Uterus (tissue), 4 donors: ENCODE data around the gene NELL1. TPM values are rescaled to one million over a fixed set of nuclear protein-coding genes. Genes with fewer than 3 reads are reported as not detected.

Experiments used
- DNase-seq, 2 donors: peaks; one replicate each; pipeline ENCODE4 v3.0.0-alpha.2; 2019 to 2020
- H3K27ac ChIP-seq, 2 donors: fragments of 200-600 bp; sonication (generic); 1 replicate in 1 of 2; 2 replicates in 1 of 2; pipeline ENCODE4 v1.5.1; 2016 to 2018
- H3K27me3 ChIP-seq, 2 donors: fragments of 200-600 bp; sonication (generic); one replicate each; pipeline ENCODE4 v1.5.1; 2018 to 2019; ENCODE audit warnings: control low read depth in 1 of 2
- H3K36me3 ChIP-seq, 2 donors: fragments of 200-600 bp; sonication (generic); one replicate each; pipeline ENCODE4 v1.5.1; 2019; ENCODE audit warnings: control low read depth in 1 of 2
- H3K4me1 ChIP-seq, 2 donors: fragments of 200-600 bp; sonication (generic); one replicate each; pipeline ENCODE4 v1.5.1; 2018 to 2019; ENCODE audit warnings: control low read depth in 1 of 2
- H3K4me3 ChIP-seq, 2 donors: fragments of 200-600 bp; sonication (generic); 1 replicate in 1 of 2; 2 replicates in 1 of 2; pipeline ENCODE4 v1.5.1; 2018 to 2019; ENCODE audit warnings: mild to moderate bottlenecking in 1 of 2
- H3K9me3 ChIP-seq, 2 donors: fragments of 200-600 bp; sonication (generic); one replicate each; pipeline ENCODE4 v1.5.1; 2019; ENCODE audit warnings: control low read depth in 1 of 2
- CTCF ChIP-seq, 4 experiments: fragments of 200-600 bp in 2 of 4; fragments of 450-650 bp in 2 of 4; sonication (generic) in 2 of 4; IDR thresholded peaks; one replicate each; pipeline ENCODE4 v1.5.1; 2016 to 2019; ENCODE audit warnings: antibody characterized with exemption in 4 of 4, mild to moderate bottlenecking in 2 of 4, moderate library complexity in 1 of 4
- POLR2A ChIP-seq, 2 donors: fragments of 450-650 bp; IDR thresholded peaks; one replicate each; pipeline ENCODE4 v1.6.1; 2016; ENCODE audit warnings: antibody characterized with exemption in 2 of 2, mild to moderate bottlenecking in 1 of 2, moderate library complexity in 1 of 2
- intact Hi-C: fragments of 100-400 bp; cut with DNase I; formaldehyde crosslinking; loops from one replicate; pipeline ENCODE4 v1.15.1; 2023; ENCODE audit warnings: low total_unique reads
- total RNA-seq, 4 donors: library from RNA; depleted of rRNA in 3 of 4; stranded (reverse); fragments of >200 nt in 3 of 4; gene quantifications; one replicate each; pipeline versions ENCODE4 v1.1.0 to v1.2.4, GENCODE V29; 2014 to 2023
- donor health status: DM: yes; HTN: yes; CAD: no.

The NELL1 gene
- total RNA-seq, 4 donors from 2014 or later: 0.34 to 25.1 TPM; not detected in 2

DNA sequence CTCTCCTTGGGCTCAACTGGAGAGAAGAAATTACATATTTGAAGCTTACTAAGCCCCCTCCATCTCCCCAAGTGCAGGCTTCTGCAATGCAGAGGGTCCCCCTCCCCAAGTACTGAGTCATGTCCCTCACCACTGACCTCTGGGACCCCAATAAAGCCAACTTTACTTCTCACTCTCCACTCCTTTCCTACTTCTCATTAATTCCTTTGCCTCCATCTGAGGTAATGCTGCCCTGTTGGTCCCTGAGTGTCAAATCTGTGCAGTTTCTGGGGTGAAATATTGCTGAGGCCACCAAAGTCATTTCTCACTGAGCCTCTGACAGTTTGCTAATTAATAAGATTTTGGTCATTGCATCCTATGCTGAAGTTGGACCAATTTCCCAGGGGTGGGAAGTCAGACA lies 101.6 kb downstream of the NELL1 start:
- Histone ChIP-seq H3K27ac (no peak overlapping the region), H3K27me3 (no peaks in the 10 kb centered on the region), H3K4me1 (no peaks in the 10 kb centered on the region), H3K4me3 (no peak overlapping the region), H3K9me3 (no peaks in the 10 kb centered on the region), H3K36me3 (no peaks in the 10 kb centered on the region)
- intact Hi-C loops: no loop called here
- DNase-seq: no peak
- no peak for TF ChIP-seq POLR2A (IDR thresholded peaks at IDR 0.05)
- no peak for TF ChIP-seq CTCF (IDR thresholded peaks at IDR 0.05)

DNA sequence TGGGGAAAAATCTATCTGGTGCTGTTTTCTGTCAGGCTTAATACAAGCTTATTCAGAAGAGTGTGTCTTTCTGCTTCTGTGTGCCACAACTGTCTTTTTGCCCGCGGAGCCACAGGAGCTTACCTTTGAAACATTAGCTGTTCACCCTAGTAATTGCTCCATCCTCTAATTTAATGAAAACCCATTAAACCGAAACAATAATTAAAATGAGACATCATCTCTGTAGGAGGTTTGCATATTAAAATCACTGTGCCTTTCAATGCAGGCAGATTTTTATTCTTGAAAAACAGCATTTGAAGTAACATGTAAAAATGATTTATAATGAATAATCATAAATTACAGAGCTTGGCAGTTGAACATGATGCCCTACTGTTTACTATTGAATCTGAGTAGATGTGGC lies 102.3 kb downstream of the NELL1 start:
- intact Hi-C loops: no loop called here
- no peak overlapping the region for H3K27ac ChIP-seq
- no peaks in the 10 kb centered on the region for H3K4me1 ChIP-seq
- DNase-seq: no peak
- no peak for TF ChIP-seq POLR2A (IDR thresholded peaks at IDR 0.05)
- no peak for TF ChIP-seq CTCF (IDR thresholded peaks at IDR 0.05)
- H3K9me3 ChIP-seq: no peaks in the 10 kb centered on the region
- H3K27me3 ChIP-seq: no peaks in the 10 kb centered on the region
- no peak overlapping the region for H3K4me3 ChIP-seq
- no peaks in the 10 kb centered on the region for H3K36me3 ChIP-seq

- no peak for TF ChIP-seq POLR2A (IDR thresholded peaks at IDR 0.05)
- TF ChIP-seq CTCF (IDR thresholded peaks at IDR 0.05): no peak
- no peak for DNase-seq
- Histone ChIP-seq H3K27ac (no peak overlapping the region), H3K4me1 (no peaks in the 10 kb centered on the region), H3K9me3 (no peaks in the 10 kb centered on the region), H3K27me3 (no peaks in the 10 kb centered on the region), H3K4me3 (no peak overlapping the region), H3K36me3 (no peaks in the 10 kb centered on the region)
- intact Hi-C loops: no loop called here
These were observed 105.9 kb downstream of the NELL1 start for GRCh38 chr11:20775331-20775730.

- H3K27ac ChIP-seq: no peak overlapping the region
- H3K9me3 ChIP-seq: no peaks in the 10 kb centered on the region
- H3K4me1 ChIP-seq: no peaks in the 10 kb centered on the region
- H3K4me3 ChIP-seq: no peak overlapping the region
- TF ChIP-seq POLR2A (IDR thresholded peaks at IDR 0.05) (no peak), CTCF (IDR thresholded peaks at IDR 0.05) (no peak)
- no peaks in the 10 kb centered on the region for H3K36me3 ChIP-seq
- no peak for DNase-seq
- no peaks in the 10 kb centered on the region for H3K27me3 ChIP-seq
- intact Hi-C loops: no loop called here
These were observed 113.4 kb downstream of the NELL1 start for GRCh38 chr11:20782775-20783174.

GRCh38 chr11:20783220-20783619 lies 113.8 kb downstream of the NELL1 start:
- TF ChIP-seq CTCF (IDR thresholded peaks at IDR 0.05) (no peak), POLR2A (IDR thresholded peaks at IDR 0.05) (no peak)
- no peak overlapping the region for H3K4me3 ChIP-seq
- H3K36me3 ChIP-seq: no peaks in the 10 kb centered on the region
- DNase-seq: no peak
- intact Hi-C loops: no loop called here
- H3K4me1 ChIP-seq: no peaks in the 10 kb centered on the region
- no peaks in the 10 kb centered on the region for H3K9me3 ChIP-seq
- H3K27ac ChIP-seq: no peak overlapping the region
- no peaks in the 10 kb centered on the region for H3K27me3 ChIP-seq
